PFSK-1 (cell line): Measurements from ENCODE around the gene LRRC63.

Source experiments
- FOXP2 ChIP-seq: optimal IDR thresholded peaks from 2 replicates; pipeline ENCODE3; 2011; ENCODE audit warnings: borderline replicate concordance, control low read depth, inconsistent platforms; ENCODE audit not compliant: insufficient read depth; ENCODE audit errors: extremely low read length, extremely low read depth
- POLR2AphosphoS5 ChIP-seq: IDR thresholded peaks from 2 replicates; pipeline ENCODE4 v1.6.1; 2012; ENCODE audit warnings: low read depth, mild to moderate bottlenecking, control low read depth, low read length, moderate library complexity
- SIN3A ChIP-seq: IDR thresholded peaks from 2 replicates; pipeline ENCODE4 v1.6.1; 2012; ENCODE audit warnings: mild to moderate bottlenecking, low read length, moderate library complexity, borderline replicate concordance; ENCODE audit not compliant: insufficient read depth
- TAF1 ChIP-seq: IDR thresholded peaks from 2 replicates; pipeline ENCODE4 v1.6.1; 2012; ENCODE audit warnings: low read length, control low read depth, borderline replicate concordance; ENCODE audit not compliant: insufficient read depth
- TF ChIP-seq, protein P1 (sequence below), 2 experiments: IDR thresholded peaks; 2 replicates each; pipeline versions ENCODE4 v1.6.1 to v1.8.0; 2011 to 2012; ENCODE audit warnings: low read depth in 2 of 2, low read length in 2 of 2, control low read depth in 1 of 2, inconsistent platforms in 1 of 2, mild to moderate bottlenecking in 1 of 2, moderate library complexity in 1 of 2; ENCODE audit not compliant: insufficient read depth in 1 of 2

The LRRC63 gene

DNA sequence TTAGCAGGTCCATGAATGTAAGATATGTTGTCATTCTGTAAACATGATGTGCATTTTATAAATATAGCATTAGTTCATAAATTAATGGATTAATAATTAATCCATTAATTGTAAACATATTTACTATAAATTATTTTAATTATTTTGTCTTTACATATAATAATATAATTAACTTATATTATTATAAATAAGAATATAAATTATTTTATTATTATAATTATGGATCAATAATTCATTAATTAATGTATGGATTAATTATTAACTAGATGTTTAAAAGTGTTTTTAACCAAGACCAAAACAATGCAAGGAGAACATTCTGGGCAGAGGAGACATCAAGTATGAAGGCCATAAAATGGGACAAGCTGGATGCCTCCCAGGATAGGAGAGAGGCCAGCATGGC is 103.3 kb downstream of the LRRC63 start:
- TF ChIP-seq, protein P1, sequence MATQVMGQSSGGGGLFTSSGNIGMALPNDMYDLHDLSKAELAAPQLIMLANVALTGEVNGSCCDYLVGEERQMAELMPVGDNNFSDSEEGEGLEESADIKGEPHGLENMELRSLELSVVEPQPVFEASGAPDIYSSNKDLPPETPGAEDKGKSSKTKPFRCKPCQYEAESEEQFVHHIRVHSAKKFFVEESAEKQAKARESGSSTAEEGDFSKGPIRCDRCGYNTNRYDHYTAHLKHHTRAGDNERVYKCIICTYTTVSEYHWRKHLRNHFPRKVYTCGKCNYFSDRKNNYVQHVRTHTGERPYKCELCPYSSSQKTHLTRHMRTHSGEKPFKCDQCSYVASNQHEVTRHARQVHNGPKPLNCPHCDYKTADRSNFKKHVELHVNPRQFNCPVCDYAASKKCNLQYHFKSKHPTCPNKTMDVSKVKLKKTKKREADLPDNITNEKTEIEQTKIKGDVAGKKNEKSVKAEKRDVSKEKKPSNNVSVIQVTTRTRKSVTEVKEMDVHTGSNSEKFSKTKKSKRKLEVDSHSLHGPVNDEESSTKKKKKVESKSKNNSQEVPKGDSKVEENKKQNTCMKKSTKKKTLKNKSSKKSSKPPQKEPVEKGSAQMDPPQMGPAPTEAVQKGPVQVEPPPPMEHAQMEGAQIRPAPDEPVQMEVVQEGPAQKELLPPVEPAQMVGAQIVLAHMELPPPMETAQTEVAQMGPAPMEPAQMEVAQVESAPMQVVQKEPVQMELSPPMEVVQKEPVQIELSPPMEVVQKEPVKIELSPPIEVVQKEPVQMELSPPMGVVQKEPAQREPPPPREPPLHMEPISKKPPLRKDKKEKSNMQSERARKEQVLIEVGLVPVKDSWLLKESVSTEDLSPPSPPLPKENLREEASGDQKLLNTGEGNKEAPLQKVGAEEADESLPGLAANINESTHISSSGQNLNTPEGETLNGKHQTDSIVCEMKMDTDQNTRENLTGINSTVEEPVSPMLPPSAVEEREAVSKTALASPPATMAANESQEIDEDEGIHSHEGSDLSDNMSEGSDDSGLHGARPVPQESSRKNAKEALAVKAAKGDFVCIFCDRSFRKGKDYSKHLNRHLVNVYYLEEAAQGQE (IDR thresholded peaks at IDR 0.05; ENCODE audit: insufficient read depth in 1 of 2, low read depth in 2 of 2, low read length in 2 of 2): no peak
- TF ChIP-seq POLR2AphosphoS5: no peak
- no peak for TF ChIP-seq SIN3A
- no peak for TF ChIP-seq TAF1
- no peak for TF ChIP-seq FOXP2

DNA sequence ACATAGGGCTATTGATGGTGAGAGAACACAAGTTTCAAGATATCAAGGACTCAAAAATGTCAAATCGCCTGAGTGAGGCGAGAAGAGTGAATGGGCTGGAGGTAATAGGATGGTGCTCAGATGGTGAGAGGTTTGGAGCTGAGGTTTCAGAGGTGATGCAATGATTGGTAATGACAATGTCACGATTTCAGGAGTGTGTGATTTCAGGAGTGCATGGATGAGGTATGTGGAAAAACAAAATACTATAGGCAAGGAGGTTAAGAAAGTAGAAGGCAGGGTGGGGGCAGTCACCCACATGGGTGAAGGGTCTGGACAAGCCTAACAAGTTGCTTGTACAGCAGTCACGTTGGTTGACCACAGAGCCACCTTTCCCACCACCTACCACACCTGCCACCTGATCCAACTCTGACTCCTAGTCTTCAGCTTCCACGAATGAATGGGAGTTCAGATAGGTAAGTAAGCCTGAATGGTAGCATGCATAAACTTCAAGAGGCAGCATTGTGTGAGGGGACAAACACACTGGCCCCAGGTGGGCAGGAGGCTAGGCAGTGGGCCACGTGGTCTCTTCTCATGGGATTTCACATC is 103.9 kb downstream of the LRRC63 start:
- TF ChIP-seq POLR2AphosphoS5: no peak
- TF ChIP-seq TAF1: no peak
- no peak for TF ChIP-seq FOXP2
- TF ChIP-seq, protein P1 (IDR thresholded peaks at IDR 0.05; ENCODE audit: insufficient read depth in 1 of 2, low read depth in 2 of 2, low read length in 2 of 2): no peak
- TF ChIP-seq SIN3A: no peak

DNA sequence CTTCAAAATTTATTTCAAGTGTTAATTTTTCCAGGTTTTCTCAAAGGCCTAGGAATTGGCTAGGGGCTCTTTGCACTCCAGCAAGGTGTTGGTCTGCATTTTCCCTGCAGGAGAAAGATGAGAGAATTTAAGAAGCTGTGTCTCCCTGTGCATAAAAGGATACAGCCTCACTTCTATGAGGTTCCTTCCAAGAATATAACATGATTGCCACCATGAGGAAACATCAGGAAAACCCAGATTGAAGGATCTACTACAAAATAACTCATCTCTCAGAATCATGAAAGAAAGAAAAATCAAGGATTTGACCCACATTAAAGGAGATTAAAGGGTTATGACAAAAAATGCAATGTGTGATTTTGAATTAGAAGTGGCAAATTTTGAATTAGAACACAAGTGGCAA is 105.4 kb downstream of the LRRC63 start:
- no peak for TF ChIP-seq TAF1
- no peak for TF ChIP-seq POLR2AphosphoS5
- no peak for TF ChIP-seq SIN3A
- TF ChIP-seq FOXP2: no peak
- TF ChIP-seq, protein P1 (IDR thresholded peaks at IDR 0.05; ENCODE audit: insufficient read depth in 1 of 2, low read depth in 2 of 2, low read length in 2 of 2): no peak

DNA sequence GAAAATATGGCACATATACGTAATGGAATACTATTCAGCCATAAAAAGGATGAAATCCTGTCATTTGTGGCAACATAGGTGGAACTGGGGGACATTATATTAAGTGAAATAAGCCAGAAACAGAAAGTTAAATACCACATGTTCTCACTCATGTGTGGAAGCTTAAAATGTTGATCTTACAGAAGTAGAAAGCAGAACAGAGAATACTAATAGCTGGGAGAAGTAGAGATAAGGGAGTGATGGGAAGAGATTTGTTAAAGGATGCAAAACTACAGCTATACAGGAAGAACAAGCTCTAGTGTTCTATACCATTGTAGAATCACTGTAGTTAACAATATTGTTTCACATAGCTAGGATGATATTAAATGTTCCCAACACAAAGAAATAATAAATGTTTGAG is 107.3 kb downstream of the LRRC63 start:
- TF ChIP-seq, protein P1 (IDR thresholded peaks at IDR 0.05; ENCODE audit: insufficient read depth in 1 of 2, low read depth in 2 of 2, low read length in 2 of 2): no peak

DNA sequence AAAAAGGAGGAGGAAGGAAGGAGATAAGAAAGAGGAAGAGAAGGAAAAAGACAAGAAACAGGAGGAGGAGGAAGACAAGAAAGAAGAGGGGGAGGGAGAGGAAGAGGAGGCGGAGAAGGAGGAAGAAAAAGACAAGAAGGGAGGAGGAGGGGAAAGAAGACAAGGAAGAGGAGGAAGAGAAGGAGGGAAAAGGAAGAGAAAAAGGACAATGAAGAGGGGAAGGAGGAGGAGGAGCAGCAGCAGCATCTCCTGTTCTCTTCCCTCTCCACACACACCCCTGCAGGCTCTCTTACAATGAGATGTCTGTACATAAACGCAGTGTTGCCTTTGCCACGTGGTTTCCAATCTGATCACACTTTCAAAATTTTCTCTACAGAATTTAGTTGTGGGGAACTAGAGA is 108.7 kb downstream of the LRRC63 start:
- TF ChIP-seq TAF1 (no peak), POLR2AphosphoS5 (no peak), SIN3A (no peak), FOXP2 (no peak)
- TF ChIP-seq, protein P1 (IDR thresholded peaks at IDR 0.05; ENCODE audit: insufficient read depth in 1 of 2, low read depth in 2 of 2, low read length in 2 of 2): no peak
